Middle frontal gyrus (tissue), 1 donor: ENCODE measurements around the gene AFAP1L2.
"Not testable (repeated sequence)": the region's sequence is repeated elsewhere in the genome, so short reads cannot be mapped to it uniquely, and the experiment has no call there.

ENCODE experiments used
- DNase-seq: peaks from one replicate; pipeline ENCODE4 v3.0.0-alpha.2; 2015; ENCODE audit warnings: low spot score; ENCODE audit errors: extremely low spot score

Gene AFAP1L2

GRCh38 chr10:114362826-114363355 is 41.4 kb downstream of the AFAP1L2 start:
- no peak for DNase-seq

- no peak for DNase-seq
Measured at GRCh38 chr10:114359953-114360345, 44.4 kb downstream of the AFAP1L2 start.

GRCh38 chr10:114359041-114359952 is 45.0 kb downstream of the AFAP1L2 start:
- DNase-seq = no peak

- no peak for DNase-seq
Measured at GRCh38 chr10:114357515-114357996, 46.7 kb downstream of the AFAP1L2 start.

- DNase-seq = no peak
Measured at GRCh38 chr10:114356751-114357514, 47.4 kb downstream of the AFAP1L2 start.

GRCh38 chr10:114356126-114356525 is 48.2 kb downstream of the AFAP1L2 start:
- no peak for DNase-seq

- DNase-seq = no peak
Measured at GRCh38 chr10:114353383-114353782, 50.9 kb downstream of the AFAP1L2 start.

- DNase-seq = no peak
Measured at GRCh38 chr10:114352653-114353298, 51.5 kb downstream of the AFAP1L2 start.

GRCh38 chr10:114350751-114351150 is 53.6 kb downstream of the AFAP1L2 start:
- no peak for DNase-seq

- DNase-seq = no peak
Measured at GRCh38 chr10:114349522-114350215, 54.6 kb downstream of the AFAP1L2 start.

- not testable (repeated sequence) for DNase-seq
Measured at GRCh38 chr10:114349071-114349470, 55.2 kb downstream of the AFAP1L2 start.

GRCh38 chr10:114347791-114348190 is 56.5 kb downstream of the AFAP1L2 start:
- DNase-seq = no peak

- DNase-seq = no peak
Measured at GRCh38 chr10:114347241-114347640, 57.1 kb downstream of the AFAP1L2 start.

GRCh38 chr10:114346176-114347031 is 57.9 kb downstream of the AFAP1L2 start:
- no peak for DNase-seq

GRCh38 chr10:114345701-114346100 is 58.6 kb downstream of the AFAP1L2 start:
- DNase-seq = no peak

- DNase-seq = no peak
Measured at GRCh38 chr10:114343623-114344505, 60.4 kb downstream of the AFAP1L2 start.

GRCh38 chr10:114342976-114343375 is 61.3 kb downstream of the AFAP1L2 start:
- DNase-seq = no peak

- DNase-seq = no peak
Measured at GRCh38 chr10:114340816-114341215, 63.5 kb downstream of the AFAP1L2 start.
